IMR-90 (cell line): ENCODE results near the gene DNAJC6. TPM values are rescaled to one million over a fixed set of nuclear protein-coding genes. Genes with fewer than 3 reads are reported as not detected.

Experiments
- ATAC-seq: fragments of 200-7000 bp; cut with Tn5 transposase; 2 replicates; pipeline ENCODE4 v1.9.1; 2020; ENCODE audit warnings: low read depth, mild to moderate bottlenecking, moderate library complexity
- BruUV-seq: library from RNA; stranded (reverse); fragments of 400-500 nt; replicated peaks from 2 replicates; lab custom pipeline; 2021; lab: Mats Ljungman, UMichigan
- CTCF ChIA-PET: fragments of 300-600 bp; formaldehyde crosslinking; extraction: SDS; loops from one replicate; lab custom pipeline; 2021; ENCODE audit warnings: antibody characterized with exemption; lab: Yijun Ruan, JAX
- POLR2A ChIA-PET: fragments of 300-600 bp; sonication (Branson Sonifier 250); formaldehyde crosslinking; loops from one replicate; lab custom pipeline; 2022; ENCODE audit warnings: antibody characterized with exemption; ENCODE audit not compliant: unreplicated experiment; lab: Charles Lee
- DNase-seq: peaks from one replicate; pipeline ENCODE4 v3.0.0; 2013
- H2AFZ ChIP-seq: replicated peaks from 2 replicates; pipeline ENCODE3; 2013; ENCODE audit warnings: low read length, mild to moderate bottlenecking; ENCODE audit not compliant: poor library complexity
- H2AK5ac ChIP-seq: 2 replicates; pipeline ENCODE4 v1.6.1; 2013; ENCODE audit warnings: low read depth, low read length, inconsistent platforms
- H2AK9ac ChIP-seq: replicated peaks from 2 replicates; pipeline ENCODE3; 2013; ENCODE audit warnings: mild to moderate bottlenecking, low read depth, low read length, moderate library complexity; ENCODE audit not compliant: poor library complexity
- H2BK120ac ChIP-seq: 2 replicates; pipeline ENCODE4 v1.6.1; 2013; ENCODE audit warnings: low read depth, low read length, inconsistent platforms
- H2BK15ac ChIP-seq: 3 replicates; pipeline ENCODE4 v1.6.1; 2013; ENCODE audit warnings: low read depth, low read length, inconsistent platforms
- H2BK20ac ChIP-seq: 2 replicates; pipeline ENCODE4 v1.6.1; 2013; ENCODE audit warnings: low read depth, mild to moderate bottlenecking, inconsistent platforms, low read length, moderate library complexity
- H2BK5ac ChIP-seq: 2 replicates; pipeline ENCODE4 v1.6.1; 2013; ENCODE audit warnings: mild to moderate bottlenecking, low read depth, low read length, inconsistent platforms; ENCODE audit not compliant: poor library complexity, severe bottlenecking
- H3K14ac ChIP-seq: replicated peaks from 2 replicates; pipeline ENCODE4 v1.6.1; 2013; ENCODE audit warnings: low read depth, low read length, inconsistent platforms
- H3K18ac ChIP-seq: 2 replicates; pipeline ENCODE4 v1.6.1; 2013; ENCODE audit warnings: low read depth, low read length, control low read depth
- H3K23ac ChIP-seq: 2 replicates; pipeline ENCODE4 v1.6.1; 2013; ENCODE audit warnings: low read depth, low read length, inconsistent platforms
- H3K27ac ChIP-seq: 2 replicates; pipeline ENCODE4 v1.5.1; 2013; ENCODE audit warnings: mild to moderate bottlenecking, control low read depth, low read length; ENCODE audit not compliant: insufficient read depth
- H3K27me3 ChIP-seq: 2 replicates; pipeline ENCODE4 v1.6.1; 2013; ENCODE audit warnings: low read length; ENCODE audit not compliant: control insufficient read depth, insufficient read depth
- H3K36me3 ChIP-seq: 2 replicates; pipeline ENCODE4 v1.6.1; 2013; ENCODE audit warnings: low read length, mixed read lengths; ENCODE audit not compliant: control insufficient read depth, insufficient read depth
- H3K4ac ChIP-seq: 2 replicates; pipeline ENCODE4 v1.6.1; 2013; ENCODE audit warnings: low read depth, low read length, inconsistent platforms
- H3K4me1 ChIP-seq: 2 replicates; pipeline ENCODE4 v1.6.1; 2013; ENCODE audit warnings: low read length, mixed read lengths; ENCODE audit not compliant: control insufficient read depth, insufficient read depth
- H3K4me2 ChIP-seq: 2 replicates; pipeline ENCODE4 v1.6.1; 2013; ENCODE audit warnings: low read depth, mild to moderate bottlenecking, control low read depth, low read length, moderate library complexity
- H3K4me3 ChIP-seq: 2 replicates; pipeline ENCODE4 v1.5.1; 2013; ENCODE audit warnings: low read depth, mild to moderate bottlenecking, control low read depth, low read length, moderate library complexity; ENCODE audit not compliant: insufficient read depth
- H3K56ac ChIP-seq: 2 replicates; pipeline ENCODE4 v1.6.1; 2013; ENCODE audit warnings: low read length, inconsistent platforms; ENCODE audit not compliant: insufficient read depth; ENCODE audit errors: extremely low read depth
- H3K79me1 ChIP-seq, 2 experiments: 2 replicates each; pipeline ENCODE4 v1.6.1; 2013; ENCODE audit warnings: low read length in 2 of 2, inconsistent platforms in 1 of 2, low read depth in 1 of 2
- H3K9ac ChIP-seq: 2 replicates; pipeline ENCODE4 v1.6.1; 2013; ENCODE audit warnings: low read depth, low read length, control low read depth
- H3K9me1 ChIP-seq: 2 replicates; pipeline ENCODE4 v1.6.1; 2013; ENCODE audit warnings: low read length, inconsistent platforms; ENCODE audit not compliant: insufficient read depth
- H3K9me3 ChIP-seq: 2 replicates; pipeline ENCODE4 v1.6.1; 2013; ENCODE audit warnings: low read length; ENCODE audit not compliant: control insufficient read depth, insufficient read depth
- H4K20me1 ChIP-seq: 2 replicates; pipeline ENCODE4 v1.6.1; 2013; ENCODE audit warnings: low read length, inconsistent platforms; ENCODE audit not compliant: insufficient read depth
- H4K5ac ChIP-seq: 2 replicates; pipeline ENCODE4 v1.6.1; 2013; ENCODE audit warnings: mild to moderate bottlenecking, low read depth, low read length, control low read depth
- H4K8ac ChIP-seq, 2 experiments: 2 replicates each; pipeline ENCODE4 v1.6.1; 2013; ENCODE audit warnings: low read depth in 2 of 2, low read length in 2 of 2, control low read depth in 1 of 2, inconsistent platforms in 1 of 2
- H4K91ac ChIP-seq: 2 replicates; pipeline ENCODE4 v1.6.1; 2013; ENCODE audit warnings: low read depth, low read length, inconsistent platforms; ENCODE audit not compliant: insufficient read depth
- BHLHE40 ChIP-seq: fragments of 150-350 bp; IDR thresholded peaks from 2 replicates; pipeline ENCODE4 v1.6.1; 2016; ENCODE audit warnings: mild to moderate bottlenecking, low read depth, low read length
- CEBPB ChIP-seq: IDR thresholded peaks from 2 replicates; pipeline ENCODE4 v1.6.1; 2012; ENCODE audit warnings: low read depth, low read length, improper control_type of control experiment
- CHD1 ChIP-seq: IDR thresholded peaks from 2 replicates; pipeline ENCODE4 v1.6.1; 2012; ENCODE audit warnings: low read depth, low read length, improper control_type of control experiment
- CTCF ChIP-seq: conservative IDR thresholded peaks from 2 replicates; pipeline ENCODE4 v1.5.1; 2012; ENCODE audit warnings: mild to moderate bottlenecking, low read depth, low read length, improper control_type of control experiment
- FOS ChIP-seq: fragments of 150-350 bp; IDR thresholded peaks from 2 replicates; pipeline ENCODE4 v1.6.1; 2016; ENCODE audit warnings: low read depth, low read length
- MAFK ChIP-seq: IDR thresholded peaks from 2 replicates; pipeline ENCODE4 v1.6.1; 2012; ENCODE audit warnings: low read depth, low read length, improper control_type of control experiment
- MAZ ChIP-seq: IDR thresholded peaks from 2 replicates; pipeline ENCODE4 v1.6.1; 2012; ENCODE audit warnings: low read depth, mild to moderate bottlenecking, low read length, improper control_type of control experiment, moderate library complexity, borderline replicate concordance
- MXI1 ChIP-seq: IDR thresholded peaks from 2 replicates; pipeline ENCODE4 v1.6.1; 2012; ENCODE audit warnings: low read depth, mild to moderate bottlenecking, low read length, moderate library complexity, borderline replicate concordance
- NFE2L2 ChIP-seq: fragments of 150-350 bp; IDR thresholded peaks from 2 replicates; pipeline ENCODE4 v1.6.1; 2016; ENCODE audit warnings: low read depth, mild to moderate bottlenecking, low read length
- POLR2A ChIP-seq: IDR thresholded peaks from 2 replicates; pipeline ENCODE4 v1.6.1; 2012; ENCODE audit warnings: mild to moderate bottlenecking, low read depth, low read length
- RAD21 ChIP-seq: IDR thresholded peaks from 2 replicates; pipeline ENCODE4 v1.6.1; 2012; ENCODE audit warnings: low read length, improper control_type of control experiment
- RCOR1 ChIP-seq: IDR thresholded peaks from 2 replicates; pipeline ENCODE4 v1.6.1; 2012; ENCODE audit warnings: mild to moderate bottlenecking, low read length, improper control_type of control experiment; ENCODE audit not compliant: insufficient replicate concordance
- RFX5 ChIP-seq: IDR thresholded peaks from 2 replicates; pipeline ENCODE4 v1.8.0; 2012; ENCODE audit warnings: low read depth, mild to moderate bottlenecking, low read length, moderate library complexity
- SMC3 ChIP-seq: fragments of 150-350 bp; IDR thresholded peaks from 2 replicates; pipeline ENCODE4 v1.6.1; 2016; ENCODE audit warnings: low read depth, mild to moderate bottlenecking, antibody characterized with exemption, low read length, moderate library complexity
- USF2 ChIP-seq: fragments of 150-350 bp; IDR thresholded peaks from 2 replicates; pipeline ENCODE4 v1.6.1; 2017; ENCODE audit warnings: mild to moderate bottlenecking, antibody characterized with exemption, low read length, low read depth
- WGBS, 2 experiments: methylation state at CpG; one replicate each; pipeline versions ENCODE4 v1.1.5 to v1.1.7; 2013; ENCODE audit warnings: missing lambda C conversion rate in 2 of 2; ENCODE audit not compliant: insufficient read length in 1 of 2; ENCODE audit errors: extremely low coverage in 2 of 2; 5-methylcytosine and 5-hydroxymethylcytosine counted together
- dilution Hi-C: fragments of 300-500 bp; cut with HindIII; formaldehyde crosslinking; loops from one replicate; pipeline ENCODE4 v1.14.3; 2018; ENCODE audit warnings: low sequenced_read_pairs; ENCODE audit not compliant: unreplicated experiment
- in situ Hi-C: fragments of 300-500 bp; cut with MboI; formaldehyde crosslinking; loops from 3 replicates; pipeline ENCODE4 v1.14.3; 2019; ENCODE audit warnings: low sequenced_read_pairs, inconsistent platforms, mixed read lengths
- intact Hi-C: fragments of 100-400 bp; cut with micrococcal nuclease; formaldehyde crosslinking; loops from 2 replicates; pipeline ENCODE4 v1.10.0; 2022
- polyA plus RNA-seq, 3 experiments: library from polyadenylated mRNA; depleted of rRNA; stranded (reverse); fragments of >200 nt; gene quantifications; 2 replicates each; pipeline ENCODE4 v1.2.3, GENCODE V29; 2012; ENCODE audit warnings: low replicate concordance in 1 of 3
- total RNA-seq: library from RNA; depleted of rRNA; stranded (reverse); fragments of >200 nt; gene quantifications from 2 replicates; pipeline ENCODE4 v1.2.3, GENCODE V29; 2012
- TF ChIP-seq, protein P1 (sequence below): fragments of 150-350 bp; IDR thresholded peaks from 2 replicates; pipeline ENCODE4 v1.6.1; 2016; ENCODE audit warnings: low read depth, mild to moderate bottlenecking, low read length, moderate library complexity, borderline replicate concordance

The DNAJC6 gene
- total and polyA plus RNA-seq, 2 of the 4 experiments (the other 2 are of a cell fraction), result 0.05 to 0.18 TPM

DNA sequence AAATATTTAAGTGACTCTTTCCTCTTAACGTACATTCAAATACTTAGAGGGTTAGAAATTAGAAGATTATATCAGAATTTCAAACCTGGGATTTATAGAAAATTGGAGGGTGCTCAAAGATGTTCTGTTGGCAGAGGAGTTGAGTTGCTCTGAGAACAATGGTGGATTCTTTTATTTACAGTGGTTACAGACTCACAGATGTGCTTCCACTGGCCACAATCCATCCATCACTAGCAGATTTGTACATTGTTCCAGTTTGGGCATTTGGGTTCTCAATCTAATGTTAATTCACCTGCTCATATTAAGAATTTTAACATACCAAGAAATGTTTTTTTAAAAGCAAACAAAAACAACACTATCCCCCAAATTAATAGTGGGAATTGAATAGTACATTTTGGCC lies 23.5 kb downstream of the DNAJC6 start:
- H2BK20ac ChIP-seq, result no peak overlapping the region
- no peaks in the 10 kb centered on the region for H3K9me3 ChIP-seq
- H3K4ac ChIP-seq, result no peak overlapping the region
- POLR2A ChIA-PET, result no interaction called here
- intact Hi-C loops (no loop called here), dilution Hi-C loops (no loop called here), in situ Hi-C loops (no loop called here)
- H3K4me1 ChIP-seq, result no peaks in the 10 kb centered on the region
- DNase-seq (no peak), ATAC-seq (no peak)
- no peak overlapping the region for H2BK5ac ChIP-seq
- H3K23ac ChIP-seq, result no peak overlapping the region
- no peak overlapping the region for H3K4me2 ChIP-seq
- H4K20me1 ChIP-seq, result no peaks in the 10 kb centered on the region
- no peak overlapping the region for H3K56ac ChIP-seq
- H3K14ac ChIP-seq, result no peak overlapping the region
- H3K9ac ChIP-seq, result no peak overlapping the region
- H4K8ac ChIP-seq, result no peak overlapping the region
- no peak overlapping the region for H2BK120ac ChIP-seq
- H2AK5ac ChIP-seq, result no peak overlapping the region
- H4K5ac ChIP-seq, result no peak overlapping the region
- BruUV-seq, result no TSS peak
- TF ChIP-seq POLR2A, result no peak
- no peak for TF ChIP-seq USF2
- no peak for TF ChIP-seq NFE2L2
- TF ChIP-seq MAFK, result no peak
- no peak for TF ChIP-seq RAD21
- TF ChIP-seq MXI1, result no peak
- no peak for TF ChIP-seq CHD1
- TF ChIP-seq RFX5, result no peak
- no peak for TF ChIP-seq CTCF
- no peak for TF ChIP-seq BHLHE40
- TF ChIP-seq, protein P1, sequence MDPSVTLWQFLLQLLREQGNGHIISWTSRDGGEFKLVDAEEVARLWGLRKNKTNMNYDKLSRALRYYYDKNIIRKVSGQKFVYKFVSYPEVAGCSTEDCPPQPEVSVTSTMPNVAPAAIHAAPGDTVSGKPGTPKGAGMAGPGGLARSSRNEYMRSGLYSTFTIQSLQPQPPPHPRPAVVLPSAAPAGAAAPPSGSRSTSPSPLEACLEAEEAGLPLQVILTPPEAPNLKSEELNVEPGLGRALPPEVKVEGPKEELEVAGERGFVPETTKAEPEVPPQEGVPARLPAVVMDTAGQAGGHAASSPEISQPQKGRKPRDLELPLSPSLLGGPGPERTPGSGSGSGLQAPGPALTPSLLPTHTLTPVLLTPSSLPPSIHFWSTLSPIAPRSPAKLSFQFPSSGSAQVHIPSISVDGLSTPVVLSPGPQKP, result no peak
- no peak for TF ChIP-seq MAZ
- TF ChIP-seq CEBPB, result no peak
- no peak for TF ChIP-seq RCOR1
- TF ChIP-seq SMC3, result no peak
- no peak for TF ChIP-seq FOS
- no peak overlapping the region for H4K91ac ChIP-seq
- H2BK15ac ChIP-seq, result no peak overlapping the region
- H3K36me3 ChIP-seq, result no peaks in the 10 kb centered on the region
- CTCF ChIA-PET, result no interaction called here
- no peaks in the 10 kb centered on the region for H3K79me1 ChIP-seq
- H3K27ac ChIP-seq, result no peak overlapping the region
- no peak overlapping the region for H3K18ac ChIP-seq
- H2AFZ ChIP-seq, result no peak overlapping the region
- H3K9me1 ChIP-seq, result no peaks in the 10 kb centered on the region
- no CpG with 5 or more reads among the region's 1 CpG for WGBS, 2 experiments
- H3K27me3 ChIP-seq, result no peaks in the 10 kb centered on the region
- no peak overlapping the region for H3K4me3 ChIP-seq
- H2AK9ac ChIP-seq, result no peak overlapping the region
